ENCODE results near the gene BANK1. TPM values are rescaled to one million over a fixed set of nuclear protein-coding genes. Genes with fewer than 3 reads are reported as not detected.

BANK1 gene
- total RNA-seq, 2 donors from 2014 or later: 0.17 to 0.50 TPM

- H3K4me1 Mint-ChIP-seq: peaks cover 9% of the 10 kb centered on the region
- H3K36me3 Mint-ChIP-seq (ENCODE audit: low read depth): no peaks in the 10 kb centered on the region
- H3K4me3 Mint-ChIP-seq: no peak overlapping the region
- peak; percentile 28 for ATAC-seq (replicated peaks)
- H3K27ac Mint-ChIP-seq: no peak overlapping the region
- H3K27me3 Mint-ChIP-seq: peaks cover 36% of the 10 kb centered on the region
- no peaks in the 10 kb centered on the region for H3K9me3 Mint-ChIP-seq
Observed at GRCh38 chr4:101792056-101792590, 1.6 kb downstream of the BANK1 start.

- H3K27me3 Mint-ChIP-seq: peaks cover 31% of the 10 kb centered on the region
- no peak for ATAC-seq (replicated peaks)
- no peak overlapping the region for H3K27ac Mint-ChIP-seq
- no peak overlapping the region for H3K4me3 Mint-ChIP-seq
- peaks cover 9% of the 10 kb centered on the region for H3K4me1 Mint-ChIP-seq
- no peaks in the 10 kb centered on the region for H3K9me3 Mint-ChIP-seq
- no peaks in the 10 kb centered on the region for H3K36me3 Mint-ChIP-seq (ENCODE audit: low read depth)
Observed at GRCh38 chr4:101793397-101793796, 2.9 kb downstream of the BANK1 start.

GRCh38 chr4:101794806-101795205 is 4.3 kb downstream of the BANK1 start:
- Mint-ChIP-seq H3K9me3 (no peaks in the 10 kb centered on the region), H3K27me3 (peaks cover 31% of the 10 kb centered on the region), H3K27ac (no peak overlapping the region), H3K4me3 (no peak overlapping the region), H3K36me3 (ENCODE audit: low read depth) (no peaks in the 10 kb centered on the region), H3K4me1 (peaks cover 9% of the 10 kb centered on the region)
- no peak for ATAC-seq (replicated peaks)

GRCh38 chr4:101795704-101796103 is 5.2 kb downstream of the BANK1 start:
- H3K27ac Mint-ChIP-seq: no peak overlapping the region
- no peaks in the 10 kb centered on the region for H3K36me3 Mint-ChIP-seq (ENCODE audit: low read depth)
- H3K4me1 Mint-ChIP-seq: peaks cover 4% of the 10 kb centered on the region
- peaks cover 27% of the 10 kb centered on the region for H3K27me3 Mint-ChIP-seq
- no peaks in the 10 kb centered on the region for H3K9me3 Mint-ChIP-seq
- no peak for ATAC-seq (replicated peaks)
- H3K4me3 Mint-ChIP-seq: no peak overlapping the region

- Mint-ChIP-seq H3K9me3 (no peaks in the 10 kb centered on the region), H3K27ac (no peak overlapping the region), H3K4me1 (no peaks in the 10 kb centered on the region), H3K36me3 (ENCODE audit: low read depth) (no peaks in the 10 kb centered on the region), H3K4me3 (no peak overlapping the region), H3K27me3 (peaks cover 9% of the 10 kb centered on the region)
- ATAC-seq (replicated peaks): no peak
Observed at GRCh38 chr4:101801958-101802357, 11.4 kb downstream of the BANK1 start.

- no peak for ATAC-seq (replicated peaks)
- Mint-ChIP-seq H3K36me3 (ENCODE audit: low read depth) (no peaks in the 10 kb centered on the region), H3K4me3 (no peak overlapping the region)
Observed at GRCh38 chr4:101806914-101807313, 16.4 kb downstream of the BANK1 start.

GRCh38 chr4:101807351-101807750 is 16.8 kb downstream of the BANK1 start:
- H3K27me3 Mint-ChIP-seq: peaks cover 9% of the 10 kb centered on the region
- no peaks in the 10 kb centered on the region for H3K4me1 Mint-ChIP-seq

More at GRCh38 chr4:101806914-101807313, 16.4 kb downstream of the BANK1 start:
- Mint-ChIP-seq H3K9me3 (no peaks in the 10 kb centered on the region), H3K27me3 (peaks cover 9% of the 10 kb centered on the region), H3K27ac (no peak overlapping the region), H3K4me1 (no peaks in the 10 kb centered on the region)

GRCh38 chr4:101813604-101814003 is 23.1 kb downstream of the BANK1 start:
- H3K4me3 Mint-ChIP-seq: no peak overlapping the region
- H3K4me1 Mint-ChIP-seq: no peaks in the 10 kb centered on the region
- H3K9me3 Mint-ChIP-seq: no peaks in the 10 kb centered on the region
- no peaks in the 10 kb centered on the region for H3K27me3 Mint-ChIP-seq
- ATAC-seq (replicated peaks): no peak
- H3K27ac Mint-ChIP-seq: no peak overlapping the region
- no peaks in the 10 kb centered on the region for H3K36me3 Mint-ChIP-seq (ENCODE audit: low read depth)

More at GRCh38 chr4:101807351-101807750, 16.8 kb downstream of the BANK1 start:
- Mint-ChIP-seq H3K27ac (no peak overlapping the region), H3K4me3 (no peak overlapping the region), H3K36me3 (ENCODE audit: low read depth) (no peaks in the 10 kb centered on the region), H3K9me3 (no peaks in the 10 kb centered on the region)
- no peak for ATAC-seq (replicated peaks)

- ATAC-seq (replicated peaks): no peak
- no peaks in the 10 kb centered on the region for H3K4me1 Mint-ChIP-seq
- H3K9me3 Mint-ChIP-seq: peaks cover 4% of the 10 kb centered on the region
- no peak overlapping the region for H3K4me3 Mint-ChIP-seq
- H3K36me3 Mint-ChIP-seq (ENCODE audit: low read depth): no peaks in the 10 kb centered on the region
- no peak overlapping the region for H3K27ac Mint-ChIP-seq
- peaks cover 4% of the 10 kb centered on the region for H3K27me3 Mint-ChIP-seq
Observed at GRCh38 chr4:101818362-101818761, 27.8 kb downstream of the BANK1 start.

- Mint-ChIP-seq H3K4me1 (no peaks in the 10 kb centered on the region), H3K27me3 (peaks cover 8% of the 10 kb centered on the region), H3K36me3 (ENCODE audit: low read depth) (no peaks in the 10 kb centered on the region), H3K27ac (no peak overlapping the region), H3K4me3 (no peak overlapping the region), H3K9me3 (peaks cover 4% of the 10 kb centered on the region)
- no peak for ATAC-seq (replicated peaks)
Observed at GRCh38 chr4:101823864-101824263, 33.3 kb downstream of the BANK1 start.

GRCh38 chr4:101824500-101824899 is 34.0 kb downstream of the BANK1 start:
- Mint-ChIP-seq H3K9me3 (peaks cover 4% of the 10 kb centered on the region), H3K27me3 (peaks cover 8% of the 10 kb centered on the region), H3K4me3 (no peak overlapping the region), H3K4me1 (no peaks in the 10 kb centered on the region), H3K27ac (no peak overlapping the region), H3K36me3 (ENCODE audit: low read depth) (no peaks in the 10 kb centered on the region)
- ATAC-seq (replicated peaks): no peak

GRCh38 chr4:101825953-101826352 is 35.4 kb downstream of the BANK1 start:
- no peak for ATAC-seq (replicated peaks)
- Mint-ChIP-seq H3K27me3 (peaks cover 8% of the 10 kb centered on the region), H3K36me3 (ENCODE audit: low read depth) (no peaks in the 10 kb centered on the region), H3K4me1 (no peaks in the 10 kb centered on the region), H3K9me3 (no peaks in the 10 kb centered on the region), H3K27ac (no peak overlapping the region), H3K4me3 (no peak overlapping the region)

GRCh38 chr4:101831816-101832215 is 41.3 kb downstream of the BANK1 start:
- Mint-ChIP-seq H3K36me3 (ENCODE audit: low read depth) (no peaks in the 10 kb centered on the region), H3K9me3 (no peaks in the 10 kb centered on the region), H3K27ac (no peak overlapping the region), H3K4me3 (no peak overlapping the region), H3K4me1 (no peaks in the 10 kb centered on the region), H3K27me3 (peaks cover 9% of the 10 kb centered on the region)
- ATAC-seq (replicated peaks): no peak

GRCh38 chr4:101833480-101833879 is 43.0 kb downstream of the BANK1 start:
- no peaks in the 10 kb centered on the region for H3K4me1 Mint-ChIP-seq
- ATAC-seq (replicated peaks): no peak
- H3K4me3 Mint-ChIP-seq: no peak overlapping the region
- H3K36me3 Mint-ChIP-seq (ENCODE audit: low read depth): no peaks in the 10 kb centered on the region
- H3K27me3 Mint-ChIP-seq: peaks cover 12% of the 10 kb centered on the region
- no peak overlapping the region for H3K27ac Mint-ChIP-seq
- no peaks in the 10 kb centered on the region for H3K9me3 Mint-ChIP-seq

- H3K4me3 Mint-ChIP-seq: no peak overlapping the region
- no peaks in the 10 kb centered on the region for H3K36me3 Mint-ChIP-seq (ENCODE audit: low read depth)
- ATAC-seq (replicated peaks): no peak
- H3K27me3 Mint-ChIP-seq: peaks cover 12% of the 10 kb centered on the region
- H3K4me1 Mint-ChIP-seq: no peaks in the 10 kb centered on the region
- no peak overlapping the region for H3K27ac Mint-ChIP-seq
- no peaks in the 10 kb centered on the region for H3K9me3 Mint-ChIP-seq
Observed at GRCh38 chr4:101835121-101835904, 44.8 kb downstream of the BANK1 start.

Data from activated T-helper 17 cell treated with anti-CD3 and anti-CD28 coated beads, Interleukin-2, amount 50 U/mL, for 72 hours (primary cell).